Activated CD4-positive, alpha-beta T cell treated with anti-CD3 and anti-CD28 coated beads, Interleukin-2, Interleukin-6, amounts not matched to agents 100 ng/mL and 50 ng/mL, durations not matched to agents 16 hours and 8 hours (primary cell): ENCODE measurements around the gene RTN4RL1.
"Not testable (repeated sequence)": the region's sequence is repeated elsewhere in the genome, so short reads cannot be mapped to it uniquely, and the experiment has no call there.

ENCODE experiments used
- DNase-seq: peaks from one replicate; pipeline ENCODE4 v3.0.0-alpha.2; 2020

Gene RTN4RL1

GRCh38 chr17:1997927-1998742 is 27.0 kb downstream of the RTN4RL1 start:
- no peak for DNase-seq

GRCh38 chr17:1997289-1997926 is 27.7 kb downstream of the RTN4RL1 start:
- no peak for DNase-seq

GRCh38 chr17:1996800-1997288 is 28.3 kb downstream of the RTN4RL1 start:
- DNase-seq = no peak

- no peak for DNase-seq
Observed at GRCh38 chr17:1995907-1996799, 29.0 kb downstream of the RTN4RL1 start.

- DNase-seq = no peak
Observed at GRCh38 chr17:1995321-1995892, 29.7 kb downstream of the RTN4RL1 start.

- DNase-seq = no peak
Observed at GRCh38 chr17:1994707-1995106, 30.4 kb downstream of the RTN4RL1 start.

- no peak for DNase-seq
Observed at GRCh38 chr17:1992541-1992940, 32.6 kb downstream of the RTN4RL1 start.

GRCh38 chr17:1989135-1989534 is 36.0 kb downstream of the RTN4RL1 start:
- no peak for DNase-seq

- no peak for DNase-seq
Observed at GRCh38 chr17:1986783-1987451, 38.2 kb downstream of the RTN4RL1 start.

- DNase-seq = no peak
Observed at GRCh38 chr17:1985686-1986085, 39.4 kb downstream of the RTN4RL1 start.

GRCh38 chr17:1985093-1985492 is 40.0 kb downstream of the RTN4RL1 start:
- DNase-seq = no peak

GRCh38 chr17:1982793-1983366 is 42.3 kb downstream of the RTN4RL1 start:
- DNase-seq = not testable (repeated sequence)

GRCh38 chr17:1980665-1981250 is 44.4 kb downstream of the RTN4RL1 start:
- DNase-seq = no peak

GRCh38 chr17:1979182-1979985 is 45.8 kb downstream of the RTN4RL1 start:
- DNase-seq = no peak

- DNase-seq = no peak
Observed at GRCh38 chr17:1978396-1978949, 46.7 kb downstream of the RTN4RL1 start.

GRCh38 chr17:1977583-1978395 is 47.3 kb downstream of the RTN4RL1 start:
- no peak for DNase-seq

GRCh38 chr17:1976683-1977064 is 48.5 kb downstream of the RTN4RL1 start:
- no peak for DNase-seq

- DNase-seq = peak; percentile 50
Observed at GRCh38 chr17:1976000-1976682, 49.0 kb downstream of the RTN4RL1 start.

GRCh38 chr17:1975573-1975972 is 49.6 kb downstream of the RTN4RL1 start:
- peak; percentile 40 for DNase-seq
